Fibroblast of the aortic adventitia (primary cell): ENCODE data around the gene PARP16. TPM values are rescaled to one million over a fixed set of nuclear protein-coding genes. Genes with fewer than 3 reads are reported as not detected.
"Not testable (repeated sequence)": the region's sequence is repeated elsewhere in the genome, so short reads cannot be mapped to it uniquely, and the experiment has no call there.

Experiments
- DNase-seq: peaks from one replicate; pipeline ENCODE4 v3.0.0-alpha.2; 2010; ENCODE audit warnings: low read depth
- H3K4me3 ChIP-seq: 2 replicates; pipeline ENCODE4 v1.5.1; 2011; ENCODE audit warnings: low read depth, mild to moderate bottlenecking, control low read depth, low read length, moderate library complexity
- total RNA-seq: library from RNA; depleted of rRNA; stranded (reverse); fragments of >200 nt; gene quantifications from 2 replicates; pipeline ENCODE4 v1.2.3, GENCODE V29; 2012; ENCODE audit warnings: low replicate concordance
- TF ChIP-seq, protein P1 (sequence below): IDR thresholded peaks from 2 replicates; pipeline ENCODE4 v1.5.1; 2011; ENCODE audit warnings: mild to moderate bottlenecking, low read length, control low read depth, inconsistent platforms; ENCODE audit not compliant: insufficient read depth

The PARP16 gene
- total RNA-seq, 1 donor, result 4.7 TPM

DNA sequence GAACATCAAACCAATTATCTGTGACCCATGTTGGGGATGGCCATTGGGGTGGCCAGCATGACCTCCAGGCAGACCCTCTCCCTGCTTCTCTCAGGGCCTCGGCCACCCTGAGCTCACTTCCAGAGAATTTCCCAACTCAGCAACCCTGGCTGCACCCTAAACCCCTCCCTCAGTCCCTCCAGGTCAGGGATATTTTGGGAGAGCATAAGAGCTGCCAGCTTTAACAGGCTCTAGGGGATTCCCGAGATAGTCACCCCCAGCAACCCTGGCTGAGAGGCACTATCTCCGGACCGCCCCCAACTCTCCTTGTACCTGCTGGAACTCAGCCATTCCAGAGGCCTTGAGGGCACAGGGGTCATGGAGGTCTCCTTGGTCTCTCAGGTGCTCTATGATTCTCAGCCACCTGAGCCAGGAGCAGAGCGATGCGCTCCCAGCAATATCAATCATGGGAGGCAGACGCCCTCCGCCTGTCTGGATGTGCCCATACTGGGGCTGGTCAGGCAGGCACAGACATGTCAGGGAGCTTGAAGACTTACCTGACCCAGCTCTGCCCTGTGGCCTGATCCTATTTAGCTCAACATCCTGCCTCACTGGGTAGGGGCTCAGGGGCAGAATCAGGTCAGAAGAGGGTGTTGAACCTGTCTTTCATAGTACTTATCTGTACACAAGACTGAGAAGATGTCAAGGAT lies 40.5 kb downstream of the PARP16 start:
- no peak for DNase-seq
- H3K4me3 ChIP-seq, result no peak overlapping the region
- TF ChIP-seq, protein P1, sequence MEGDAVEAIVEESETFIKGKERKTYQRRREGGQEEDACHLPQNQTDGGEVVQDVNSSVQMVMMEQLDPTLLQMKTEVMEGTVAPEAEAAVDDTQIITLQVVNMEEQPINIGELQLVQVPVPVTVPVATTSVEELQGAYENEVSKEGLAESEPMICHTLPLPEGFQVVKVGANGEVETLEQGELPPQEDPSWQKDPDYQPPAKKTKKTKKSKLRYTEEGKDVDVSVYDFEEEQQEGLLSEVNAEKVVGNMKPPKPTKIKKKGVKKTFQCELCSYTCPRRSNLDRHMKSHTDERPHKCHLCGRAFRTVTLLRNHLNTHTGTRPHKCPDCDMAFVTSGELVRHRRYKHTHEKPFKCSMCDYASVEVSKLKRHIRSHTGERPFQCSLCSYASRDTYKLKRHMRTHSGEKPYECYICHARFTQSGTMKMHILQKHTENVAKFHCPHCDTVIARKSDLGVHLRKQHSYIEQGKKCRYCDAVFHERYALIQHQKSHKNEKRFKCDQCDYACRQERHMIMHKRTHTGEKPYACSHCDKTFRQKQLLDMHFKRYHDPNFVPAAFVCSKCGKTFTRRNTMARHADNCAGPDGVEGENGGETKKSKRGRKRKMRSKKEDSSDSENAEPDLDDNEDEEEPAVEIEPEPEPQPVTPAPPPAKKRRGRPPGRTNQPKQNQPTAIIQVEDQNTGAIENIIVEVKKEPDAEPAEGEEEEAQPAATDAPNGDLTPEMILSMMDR, result no peak

DNA sequence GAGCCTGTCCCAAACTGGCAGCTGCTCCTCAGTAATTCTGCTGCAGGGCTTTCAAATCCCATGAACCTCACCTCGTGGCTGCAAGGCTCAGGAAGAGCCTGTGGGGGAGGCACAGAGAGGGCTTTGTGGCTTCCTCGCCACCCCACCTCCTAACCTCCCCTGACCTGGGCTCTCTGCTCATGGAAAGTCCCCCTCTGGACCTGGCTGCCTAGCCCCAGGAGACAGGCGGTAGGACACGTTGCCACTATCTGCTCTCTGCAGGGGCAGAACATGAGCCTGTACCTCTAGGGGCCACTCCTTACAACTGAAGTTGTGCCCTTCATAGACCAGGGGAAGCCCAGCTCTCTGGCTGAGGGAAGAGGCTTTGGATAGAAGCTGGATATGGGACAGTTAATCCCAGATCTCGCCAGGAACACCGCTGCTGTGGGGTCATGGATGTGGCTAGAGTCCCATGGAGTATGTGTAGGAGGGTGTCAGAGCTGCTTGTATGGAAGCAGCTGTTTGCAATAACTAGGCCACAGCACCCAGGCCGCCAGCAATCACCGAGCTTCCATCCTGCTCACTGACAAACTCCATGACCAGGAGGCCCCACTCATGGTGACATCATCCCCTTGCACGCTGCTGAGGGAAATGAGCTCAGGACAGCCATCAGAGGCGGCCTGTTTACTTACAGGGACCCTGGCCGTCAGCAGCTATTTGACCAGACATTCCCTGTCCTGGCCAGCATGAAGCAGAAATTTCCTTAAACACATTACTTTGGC lies 41.4 kb downstream of the PARP16 start:
- TF ChIP-seq, protein P1, result no peak

DNA sequence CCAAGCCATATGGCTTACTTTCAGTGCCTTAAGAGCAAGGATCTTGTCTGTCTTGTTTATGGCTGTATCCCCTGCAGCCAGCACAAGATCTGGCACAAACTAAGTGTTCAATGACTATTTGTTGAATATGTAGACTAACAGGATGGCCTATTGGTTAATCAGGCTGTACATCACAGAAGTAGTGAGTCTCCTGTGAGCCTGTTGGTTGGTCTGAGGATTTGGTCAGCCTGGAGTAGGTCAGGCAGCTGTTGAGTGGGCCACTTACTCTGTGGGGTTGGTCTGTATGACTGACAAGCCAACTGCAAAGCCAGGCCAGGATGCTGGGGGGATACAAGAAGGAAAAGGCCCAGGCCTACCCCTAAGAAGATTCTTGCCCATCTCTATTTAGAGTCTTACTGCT lies 42.0 kb downstream of the PARP16 start:
- no peak overlapping the region for H3K4me3 ChIP-seq
- DNase-seq, result no peak
- TF ChIP-seq, protein P1, result no peak

More for the DNA sequence above, 41.4 kb downstream of the PARP16 start:
- peak; percentile 69 for DNase-seq
- no peak overlapping the region for H3K4me3 ChIP-seq

DNA sequence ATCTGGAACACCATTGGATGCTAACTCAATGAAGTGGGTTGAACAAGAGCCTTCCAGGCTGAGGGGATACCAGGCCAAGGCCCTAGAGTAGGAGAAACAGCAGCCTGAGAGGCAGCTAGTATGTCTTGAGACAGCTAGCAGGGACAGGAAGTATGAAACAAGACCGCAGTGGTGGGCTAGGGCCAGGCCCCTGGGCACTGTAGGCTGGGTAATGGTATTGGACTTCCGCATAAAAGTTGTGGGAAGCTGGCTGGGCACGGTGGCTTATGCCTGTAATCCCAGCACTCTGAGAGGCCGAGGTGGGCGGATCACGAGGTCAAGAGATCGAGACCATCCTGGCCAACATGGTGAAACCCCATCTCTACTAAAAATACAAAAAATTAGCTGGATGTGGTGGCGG lies 50.2 kb downstream of the PARP16 start:
- H3K4me3 ChIP-seq, DNase-seq: not testable (repeated sequence)

DNA sequence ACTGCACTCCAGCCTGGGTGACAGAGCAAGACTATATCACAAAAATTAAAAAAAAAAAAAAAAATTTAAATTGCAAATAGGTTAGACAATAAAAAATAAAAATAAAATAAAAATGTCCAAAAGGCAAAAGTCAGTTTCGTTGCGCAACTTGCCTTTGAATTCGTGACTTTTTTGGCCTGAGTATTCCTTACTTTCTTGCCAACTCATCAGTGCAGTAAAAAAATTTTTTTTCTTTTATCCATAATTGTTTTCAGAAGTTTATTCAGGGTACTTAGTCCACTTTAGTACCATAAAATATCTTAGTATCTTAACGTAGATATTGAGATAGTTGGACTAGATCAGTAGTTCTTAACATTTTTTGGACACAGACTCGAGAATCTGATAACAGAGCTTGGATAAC lies 53.0 kb downstream of the PARP16 start:
- TF ChIP-seq, protein P1, result no peak
- DNase-seq, result peak; percentile 42
- H3K4me3 ChIP-seq, result no peak overlapping the region

DNA sequence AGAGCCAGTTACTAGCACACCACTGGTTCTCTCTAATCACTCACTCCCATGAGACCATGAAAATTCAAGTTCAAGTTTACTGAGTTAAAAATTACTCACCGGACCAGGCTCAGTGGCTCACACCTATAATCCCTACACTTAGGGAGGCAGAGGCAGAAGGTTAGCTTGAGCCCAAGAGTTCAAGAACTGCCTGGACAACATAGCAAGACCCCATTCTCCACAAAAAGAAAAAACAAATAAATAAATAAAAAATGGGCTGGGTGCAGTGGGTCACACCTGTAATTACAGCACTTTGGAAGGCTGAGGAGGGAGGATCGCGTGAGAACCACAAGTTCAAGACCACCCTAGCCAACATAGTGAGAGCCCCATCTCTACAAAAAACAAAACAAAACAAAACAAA lies 54.2 kb downstream of the PARP16 start:
- DNase-seq, result no peak
- no peak overlapping the region for H3K4me3 ChIP-seq

DNA sequence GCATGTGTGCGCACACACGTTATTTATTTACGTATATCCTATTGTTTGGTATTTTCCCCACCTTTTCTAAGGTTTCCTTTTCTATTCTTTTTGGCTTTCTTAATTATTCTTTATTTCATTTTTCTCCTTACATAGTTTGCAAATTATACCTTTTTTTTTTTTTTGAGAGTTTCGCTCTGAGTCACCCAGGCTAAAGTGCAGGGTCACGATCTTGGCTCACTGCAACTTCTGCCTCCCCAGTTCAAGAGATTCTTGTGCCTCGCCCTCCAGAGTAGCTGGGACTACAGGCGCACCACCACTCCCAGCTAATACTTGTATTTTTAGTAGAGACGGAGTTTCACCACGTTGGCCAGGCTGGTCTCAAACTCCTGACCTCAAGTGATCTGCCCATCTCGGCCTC lies 55.4 kb downstream of the PARP16 start:
- no peak overlapping the region for H3K4me3 ChIP-seq
- DNase-seq, result no peak
- TF ChIP-seq, protein P1, result no peak

More for the DNA sequence above, 54.2 kb downstream of the PARP16 start:
- TF ChIP-seq, protein P1, result no peak

DNA sequence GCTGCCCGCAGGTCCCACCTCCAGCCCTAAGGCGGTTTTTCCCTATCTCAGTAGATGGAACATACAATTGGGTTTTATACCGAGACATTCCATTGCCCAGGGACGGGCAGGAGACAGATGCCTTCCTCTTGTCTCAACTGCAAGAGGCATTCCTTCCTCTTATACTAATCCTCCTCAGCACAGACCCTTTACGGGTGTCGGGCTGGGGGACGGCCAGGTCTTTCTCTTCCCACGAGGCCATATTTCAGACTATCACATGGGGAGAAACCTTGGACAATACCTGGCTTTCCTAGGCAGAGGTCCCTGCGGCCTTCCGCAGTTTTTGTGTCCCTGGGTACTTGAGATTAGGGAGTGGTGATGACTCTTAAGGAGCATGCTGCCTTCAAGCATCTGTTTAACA lies 59.8 kb downstream of the PARP16 start:
- not testable (repeated sequence) for H3K4me3 ChIP-seq, DNase-seq
